GM15510 (cell line): Measurements from ENCODE around the gene CDC37.
A peak's percentile ranks its signal among the peaks of the same experiment; 100 is the strongest.

Experiments used
- POLR2A ChIP-seq: IDR thresholded peaks from 3 replicates; pipeline ENCODE4 v1.6.1; 2011; ENCODE audit warnings: borderline replicate concordance; ENCODE audit not compliant: insufficient read length; ENCODE audit errors: extremely low read depth

CDC37 gene

GRCh38 chr19:10424011-10424637, 20.8 kb upstream of the CDC37 start:
- no peak for TF ChIP-seq POLR2A

- TF ChIP-seq POLR2A: no peak
Observed at GRCh38 chr19:10422846-10423245, 19.5 kb upstream of the CDC37 start.

GRCh38 chr19:10422046-10422461, 18.7 kb upstream of the CDC37 start:
- TF ChIP-seq POLR2A: no peak

GRCh38 chr19:10421240-10422045, 18.1 kb upstream of the CDC37 start:
- no peak for TF ChIP-seq POLR2A

GRCh38 chr19:10420444-10421239, 17.3 kb upstream of the CDC37 start, which contains the start of gene PDE4A:
Gene PDE4A (plus strand): TSS chr19:10420538. CDS start chr19:10420765, 227 bp downstream.
- TF ChIP-seq POLR2A: no peak

- TF ChIP-seq POLR2A: peak; percentile 20
Observed at GRCh38 chr19:10419646-10420443, 16.5 kb upstream of the CDC37 start.

- no peak for TF ChIP-seq POLR2A
Observed at GRCh38 chr19:10419200-10419645, 15.9 kb upstream of the CDC37 start.

- no peak for TF ChIP-seq POLR2A
Observed at GRCh38 chr19:10418485-10419199, 15.3 kb upstream of the CDC37 start.

GRCh38 chr19:10418235-10418484, 14.8 kb upstream of the CDC37 start:
- TF ChIP-seq POLR2A: no peak

GRCh38 chr19:10417541-10418234, 14.3 kb upstream of the CDC37 start:
- no peak for TF ChIP-seq POLR2A

GRCh38 chr19:10416380-10417257, 13.3 kb upstream of the CDC37 start:
- peak; percentile 35 for TF ChIP-seq POLR2A

- no peak for TF ChIP-seq POLR2A
Observed at GRCh38 chr19:10416083-10416379, 12.7 kb upstream of the CDC37 start.

GRCh38 chr19:10412257-10412977, 9.1 kb upstream of the CDC37 start:
- peak; percentile 28 for TF ChIP-seq POLR2A
